HepG2 (cell line): ENCODE measurements around the gene HCFC1R1. TPM values are rescaled to one million over a fixed set of nuclear protein-coding genes. Genes with fewer than 3 reads are reported as not detected.

Experiments
- ATF3 ChIP-seq: sonication (generic); formaldehyde crosslinking; IDR thresholded peaks from 2 replicates; pipeline ENCODE4 v1.4.0; 2020; ENCODE audit warnings: missing genetic modification reagents
- FOXO1 ChIP-seq: sonication (generic); formaldehyde crosslinking; IDR thresholded peaks from 2 replicates; pipeline ENCODE4 v1.4.0; 2020; ENCODE audit warnings: missing genetic modification reagents
- MAF1 ChIP-seq: sonication (generic); formaldehyde crosslinking; IDR thresholded peaks from 2 replicates; pipeline ENCODE4 v1.5.0; 2020; ENCODE audit warnings: missing genetic modification reagents, borderline replicate concordance
- MAX ChIP-seq: IDR thresholded peaks from 2 replicates; pipeline ENCODE4 v1.6.1; 2012; ENCODE audit warnings: inconsistent platforms
- NONO ChIP-seq, 2 experiments: fragments of 450-650 bp in 1 of 2; sonication (generic) in 1 of 2; formaldehyde crosslinking in 1 of 2; IDR thresholded peaks in 1 of 2; conservative IDR thresholded peaks in 1 of 2; 2 replicates each; pipeline versions ENCODE4 v1.6.1 to v1.8.0; 2017 to 2022; ENCODE audit warnings: mild to moderate bottlenecking in 1 of 2, missing genetic modification reagents in 1 of 2, moderate library complexity in 1 of 2
- ONECUT2 ChIP-seq: sonication (generic); formaldehyde crosslinking; IDR thresholded peaks from 2 replicates; pipeline ENCODE4 v1.4.0; 2020; ENCODE audit warnings: missing genetic modification reagents
- PAXIP1 ChIP-seq: sonication (generic); formaldehyde crosslinking; conservative IDR thresholded peaks from 2 replicates; pipeline ENCODE4 v1.4.0; 2020; ENCODE audit warnings: mild to moderate bottlenecking, missing genetic modification reagents, moderate library complexity
- SMYD3 ChIP-seq: sonication (generic); formaldehyde crosslinking; IDR thresholded peaks from 2 replicates; pipeline ENCODE4 v1.8.1; 2023; ENCODE audit warnings: mild to moderate bottlenecking, missing genetic modification reagents
- TEAD3 ChIP-seq: optimal IDR thresholded peaks from 2 replicates; pipeline ENCODE3; 2016; ENCODE audit warnings: borderline replicate concordance
- ZFP36L2 ChIP-seq: sonication (generic); formaldehyde crosslinking; IDR thresholded peaks from 2 replicates; pipeline ENCODE4 v1.4.0; 2020; ENCODE audit warnings: missing genetic modification reagents
- ZFY ChIP-seq: sonication (generic); formaldehyde crosslinking; IDR thresholded peaks from 2 replicates; pipeline ENCODE4 v1.4.0; 2020; ENCODE audit warnings: missing genetic modification reagents
- ZKSCAN8 ChIP-seq: IDR thresholded peaks from 2 replicates; pipeline ENCODE4 v1.6.1; 2016; ENCODE audit warnings: borderline replicate concordance, missing genetic modification reagents, missing compliant biosample characterization
- ZNF264 ChIP-seq: sonication (generic); formaldehyde crosslinking; IDR thresholded peaks from 2 replicates; pipeline ENCODE4 v1.4.0; 2020; ENCODE audit warnings: missing genetic modification reagents
- ZNF441 ChIP-seq: sonication (generic); formaldehyde crosslinking; IDR thresholded peaks from 2 replicates; pipeline ENCODE4 v1.7.0; 2021; ENCODE audit warnings: missing genetic modification reagents, borderline replicate concordance
- ZNF563 ChIP-seq: sonication (generic); formaldehyde crosslinking; IDR thresholded peaks from 2 replicates; pipeline ENCODE4 v1.8.0; 2022; ENCODE audit warnings: mild to moderate bottlenecking, moderate library complexity, missing genetic modification reagents
- ZNF749 ChIP-seq: sonication (generic); formaldehyde crosslinking; IDR thresholded peaks from 2 replicates; pipeline ENCODE4 v1.8.0; 2022; ENCODE audit warnings: mild to moderate bottlenecking, missing genetic modification reagents, moderate library complexity, borderline replicate concordance
- ZNF776 ChIP-seq: sonication (generic); formaldehyde crosslinking; IDR thresholded peaks from 2 replicates; pipeline ENCODE4 v1.4.0; 2020; ENCODE audit warnings: mild to moderate bottlenecking, missing genetic modification reagents
- ZNF784 ChIP-seq: sonication (generic); formaldehyde crosslinking; IDR thresholded peaks from 2 replicates; pipeline ENCODE4 v1.5.1; 2020; ENCODE audit warnings: missing genetic modification reagents, mild to moderate bottlenecking, borderline replicate concordance
- ZSCAN20 ChIP-seq: sonication (generic); formaldehyde crosslinking; IDR thresholded peaks from 2 replicates; pipeline ENCODE4 v1.4.0; 2020; ENCODE audit warnings: missing genetic modification reagents, mild to moderate bottlenecking, borderline replicate concordance
- polyA plus RNA-seq, 8 experiments: library from polyadenylated mRNA; depleted of rRNA in 3 of 8; stranded (reverse) in 7 of 8; unstranded in 1 of 8; fragments of >200 nt; fragmentation: Illumina TruSeq in 4 of 8; extraction: Trizol in 4 of 8; gene quantifications; 2 replicates each; pipeline versions ENCODE4 v1.2.1 to v1.2.3, GENCODE V29; 2011 to 2016; ENCODE audit warnings: low read depth in 4 of 8, missing spikeins in 1 of 8, mixed read lengths in 1 of 8; ENCODE audit not compliant: insufficient read depth in 1 of 8
- total RNA-seq, 5 experiments: library from RNA; depleted of rRNA; stranded (reverse); fragments of >200 nt; fragmentation: Illumina TruSeq; extraction: Trizol; gene quantifications; 2 replicates each; pipeline ENCODE4 v1.2.3, GENCODE V29; 2016; ENCODE audit warnings: low read depth in 1 of 5
- TF ChIP-seq, protein P1 (sequence below): sonication (generic); formaldehyde crosslinking; IDR thresholded peaks from 2 replicates; pipeline ENCODE4 v1.5.0; 2020; ENCODE audit warnings: missing genetic modification reagents
- TF ChIP-seq, protein P2 (sequence below): sonication (generic); formaldehyde crosslinking; IDR thresholded peaks from 2 replicates; pipeline ENCODE4 v1.5.0; 2020; ENCODE audit warnings: mild to moderate bottlenecking, low read depth, missing genetic modification reagents, borderline replicate concordance

Gene HCFC1R1
- total and polyA plus RNA-seq, 2 of the 13 experiments (the other 11 are each of a cell fraction or from before 2014, with no cell fraction given) = 13.8 to 16.1 TPM

DNA sequence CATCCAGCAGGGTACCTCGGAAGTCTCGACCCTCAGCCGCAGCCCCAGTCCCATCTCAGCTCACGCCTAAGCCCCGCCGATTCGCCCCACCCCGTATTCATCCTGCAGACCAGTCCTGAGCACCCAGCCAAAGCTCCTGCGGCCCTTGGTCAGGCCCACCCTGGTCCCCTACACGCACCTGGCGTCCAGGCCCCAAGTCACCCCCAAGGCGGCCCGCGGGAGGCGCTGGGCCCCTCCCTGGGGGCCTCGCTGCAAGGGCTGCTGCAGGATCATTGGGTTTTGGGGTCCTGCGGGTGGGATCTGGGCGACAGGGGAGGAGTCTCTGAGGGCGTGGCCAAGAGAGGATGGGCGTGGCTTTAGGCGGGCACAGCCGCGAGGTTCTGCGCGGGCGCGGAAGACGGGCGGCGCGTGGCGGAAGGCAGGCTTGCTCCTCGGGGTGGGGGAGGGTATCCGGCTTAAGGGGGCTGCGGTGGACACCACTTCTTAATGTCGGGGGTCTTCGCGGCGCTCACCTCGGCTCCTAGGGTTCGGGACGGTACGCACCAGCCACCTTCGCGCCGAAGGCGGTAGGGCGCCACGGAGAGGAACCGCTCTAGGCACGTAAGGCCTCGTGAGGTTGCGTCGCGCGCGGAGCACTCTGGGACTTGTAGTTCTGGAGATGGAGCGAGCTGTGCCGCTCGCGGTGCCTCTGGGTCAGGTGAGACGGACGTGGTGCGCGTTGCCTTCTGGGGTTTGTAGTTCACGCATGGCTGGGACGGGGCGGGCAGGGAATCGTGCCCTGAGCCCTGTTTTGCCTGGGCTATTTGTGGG, at the start of gene HCFC1R1, which contains the start of gene THOC6 (continued):
- TF ChIP-seq PAXIP1 (no peak; the same call in 1 of the 2 replicates), ATF3 (CRISPR knock-in tag) (peak; percentile 53; the same call in 1 of the 2 replicates), ZNF563 (CRISPR knock-in tag) (peak; percentile 88), MAX (peak; percentile 86), ZSCAN20 (CRISPR knock-in tag) (no peak), ZKSCAN8 (no peak; the same call in 1 of the 2 replicates), NONO (IDR thresholded peaks at IDR 0.05) (no peak), NONO (CRISPR knock-in tag; conservative IDR thresholded peaks at IDR 0.05) (peak; percentile 79), FOXO1 (CRISPR knock-in tag) (peak; percentile 71), ZNF784 (CRISPR knock-in tag) (peak; percentile 88), SMYD3 (CRISPR knock-in tag) (peak; percentile 92), ZFP36L2 (CRISPR knock-in tag) (0 out of 2 replicates have a peak, but pooled peaks have one; percentile 27), ZNF264 (CRISPR knock-in tag) (no peak; the same call in 1 of the 2 replicates), ZNF749 (no peak), ZNF776 (CRISPR knock-in tag) (peak; percentile 86; the same call in 1 of the 2 replicates), ZFY (CRISPR knock-in tag) (peak; percentile 93), TEAD3 (peak; percentile 80), ONECUT2 (no peak), MAF1 (CRISPR knock-in tag) (no peak), ZNF441 (CRISPR knock-in tag) (no peak; the same call in 1 of the 2 replicates)
- TF ChIP-seq, protein P1, sequence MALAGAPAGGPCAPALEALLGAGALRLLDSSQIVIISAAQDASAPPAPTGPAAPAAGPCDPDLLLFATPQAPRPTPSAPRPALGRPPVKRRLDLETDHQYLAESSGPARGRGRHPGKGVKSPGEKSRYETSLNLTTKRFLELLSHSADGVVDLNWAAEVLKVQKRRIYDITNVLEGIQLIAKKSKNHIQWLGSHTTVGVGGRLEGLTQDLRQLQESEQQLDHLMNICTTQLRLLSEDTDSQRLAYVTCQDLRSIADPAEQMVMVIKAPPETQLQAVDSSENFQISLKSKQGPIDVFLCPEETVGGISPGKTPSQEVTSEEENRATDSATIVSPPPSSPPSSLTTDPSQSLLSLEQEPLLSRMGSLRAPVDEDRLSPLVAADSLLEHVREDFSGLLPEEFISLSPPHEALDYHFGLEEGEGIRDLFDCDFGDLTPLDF = peak; percentile 71
- TF ChIP-seq, protein P2, sequence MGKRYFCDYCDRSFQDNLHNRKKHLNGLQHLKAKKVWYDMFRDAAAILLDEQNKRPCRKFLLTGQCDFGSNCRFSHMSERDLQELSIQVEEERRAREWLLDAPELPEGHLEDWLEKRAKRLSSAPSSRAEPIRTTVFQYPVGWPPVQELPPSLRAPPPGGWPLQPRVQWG (CRISPR knock-in tag) = no peak
